T-helper 1 cell (primary cell): ENCODE data around the gene ZDHHC11B.
"Not testable (repeated sequence)": the region's sequence is repeated elsewhere in the genome, so short reads cannot be mapped to it uniquely, and the experiment has no call there.

ENCODE experiments used
- DNase-seq, 5 donors: peaks; one replicate each; pipeline ENCODE4 v3.0.0-alpha.2; 2012 to 2020

The ZDHHC11B gene

DNA sequence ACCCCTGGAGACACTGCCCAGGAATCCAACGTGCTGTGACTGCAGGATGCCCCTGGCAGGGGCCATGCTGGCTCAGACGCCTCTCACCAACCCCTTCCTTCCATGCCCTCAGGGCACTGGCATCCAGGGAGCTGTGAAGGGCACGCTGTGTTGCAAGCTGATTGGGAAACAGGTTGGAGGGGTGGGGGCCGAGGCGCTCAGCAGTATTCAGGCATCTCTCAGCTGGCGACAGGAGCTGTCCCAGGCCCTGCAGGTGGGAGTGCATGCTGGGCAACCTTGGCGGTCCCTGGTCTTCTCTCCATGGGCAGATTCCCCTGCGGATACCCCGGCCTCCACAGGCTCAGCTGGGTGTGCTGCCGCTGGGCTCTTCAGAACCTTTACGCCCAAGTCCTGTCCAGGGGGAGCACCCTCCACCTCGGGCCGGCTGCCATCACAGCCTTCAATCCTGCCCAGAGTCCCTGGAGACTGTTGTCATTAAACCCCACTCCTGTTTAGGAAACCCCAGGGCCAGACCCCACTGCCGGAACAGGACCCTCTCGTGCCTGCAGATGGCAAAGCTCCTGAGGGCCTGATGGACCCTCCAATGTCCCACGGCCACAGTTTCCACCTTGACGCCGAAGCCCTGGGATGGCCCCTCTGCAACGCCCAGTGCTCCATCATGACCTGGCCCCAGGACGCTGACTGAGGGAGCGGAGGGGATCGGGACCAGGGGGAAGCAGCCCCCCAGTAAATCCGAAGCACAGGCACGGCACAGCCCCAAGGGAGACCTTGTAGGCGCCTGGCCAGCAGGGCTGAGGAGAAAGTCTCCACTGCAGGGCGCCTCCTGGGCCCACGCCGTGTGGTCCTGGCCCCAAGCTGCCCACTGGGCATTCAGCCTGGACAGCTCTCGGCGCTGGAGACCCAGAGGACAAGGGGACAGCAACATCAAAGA, 100.7 kb downstream of the ZDHHC11B start:
- no peak for DNase-seq

GRCh38 chr5:682651-683358, 101.7 kb downstream of the ZDHHC11B start:
- DNase-seq: not testable (repeated sequence)

GRCh38 chr5:682216-682615, 102.3 kb downstream of the ZDHHC11B start:
- DNase-seq: not testable (repeated sequence)

- not testable (repeated sequence) for DNase-seq
Observed at GRCh38 chr5:681317-682191, 103.0 kb downstream of the ZDHHC11B start.

DNA sequence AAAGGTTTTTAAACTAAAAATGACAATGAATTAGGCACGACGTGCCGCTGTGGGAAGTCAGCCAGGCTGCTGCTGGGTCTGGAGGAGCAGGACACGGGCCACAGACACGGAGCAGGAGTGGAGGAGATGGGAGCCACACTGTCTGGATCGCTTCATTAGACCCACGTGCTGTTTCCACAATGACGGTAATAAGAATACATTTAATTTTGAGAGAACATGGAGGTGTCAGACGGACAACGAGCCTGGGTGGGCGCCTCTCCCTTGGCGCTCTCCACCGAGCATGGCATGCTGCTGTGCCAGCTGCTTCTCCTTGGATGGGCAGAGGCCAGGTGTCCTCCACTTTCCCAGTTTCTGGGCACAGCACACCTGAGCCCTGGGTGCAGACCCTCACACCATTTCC, 103.7 kb downstream of the ZDHHC11B start:
- DNase-seq: not testable (repeated sequence)

GRCh38 chr5:680118-680795, 104.3 kb downstream of the ZDHHC11B start:
- not testable (repeated sequence) for DNase-seq

DNA sequence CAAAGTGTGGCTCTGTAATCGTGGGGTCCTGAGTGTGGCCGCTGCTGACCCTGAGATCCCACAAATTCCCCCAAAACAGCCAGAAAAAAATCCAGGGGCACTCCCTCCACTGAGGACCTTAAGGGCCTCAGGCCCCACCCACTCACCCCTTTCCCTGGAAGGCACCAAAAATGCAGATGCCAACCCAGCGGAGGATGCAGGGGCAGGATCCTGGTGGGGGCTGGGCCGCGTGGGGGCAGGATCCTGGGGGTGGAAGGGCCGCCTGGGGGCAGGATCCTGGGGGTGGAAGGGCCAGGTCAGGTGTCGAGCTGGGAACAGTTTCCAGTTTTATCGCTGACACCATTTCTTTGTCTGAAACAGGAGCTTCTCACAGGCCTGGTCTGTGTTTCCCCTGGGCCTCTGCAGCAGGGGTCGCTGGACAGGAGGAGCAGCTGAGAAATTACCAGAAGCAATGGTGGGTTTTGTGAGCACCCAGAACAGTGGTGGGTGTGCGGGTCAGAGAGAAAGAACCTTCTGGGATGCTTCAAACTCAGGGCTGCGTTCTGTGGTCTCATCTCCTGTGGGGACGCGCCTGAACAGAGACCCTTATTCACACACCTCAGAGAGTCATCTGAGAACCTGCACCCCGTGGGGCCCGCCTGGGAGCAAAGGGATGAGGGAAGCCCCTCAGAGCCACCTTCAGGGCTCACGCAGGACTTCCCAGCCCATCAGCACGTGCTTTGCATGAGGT, 105.2 kb downstream of the ZDHHC11B start:
- DNase-seq: not testable (repeated sequence)

DNA sequence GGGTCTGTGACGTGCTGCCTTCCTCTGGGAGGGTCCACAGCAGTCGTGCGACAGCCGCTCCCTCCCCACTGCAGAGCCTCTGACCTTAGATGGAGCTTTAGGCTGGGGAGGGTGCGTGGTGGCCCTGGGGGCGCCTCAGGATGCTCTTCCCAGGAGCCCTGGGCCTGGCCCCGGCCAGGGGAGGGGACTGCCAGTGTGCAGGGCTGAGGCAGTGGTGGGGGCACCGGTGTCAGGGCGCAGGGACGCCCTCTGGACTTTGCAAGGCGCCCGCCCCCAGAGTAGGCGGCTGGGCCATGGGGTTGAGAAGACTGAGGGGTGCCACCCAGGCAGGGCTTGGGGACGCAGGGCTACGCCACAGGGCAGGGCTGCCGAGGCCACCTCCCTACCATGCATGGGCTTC, 106.0 kb downstream of the ZDHHC11B start:
- DNase-seq: not testable (repeated sequence)

- DNase-seq: no peak
Observed at GRCh38 chr5:677131-678101, 107.1 kb downstream of the ZDHHC11B start.

DNA sequence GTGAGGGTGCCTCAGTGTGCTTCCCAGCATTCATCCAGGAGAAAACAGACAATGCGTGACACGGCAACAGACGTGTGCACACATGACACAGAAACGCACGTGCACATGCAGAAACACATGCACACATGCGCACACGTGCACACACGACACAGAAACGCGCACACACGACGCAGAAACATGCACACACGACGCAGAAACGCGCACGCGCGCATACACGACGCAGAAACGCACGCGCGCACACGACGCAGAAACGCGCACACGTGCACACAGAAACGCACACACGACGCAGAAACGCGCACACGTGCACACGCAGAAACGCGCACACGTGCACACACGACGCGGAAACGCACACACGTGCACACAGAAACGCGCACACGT, 107.8 kb downstream of the ZDHHC11B start:
- DNase-seq: no peak

DNA sequence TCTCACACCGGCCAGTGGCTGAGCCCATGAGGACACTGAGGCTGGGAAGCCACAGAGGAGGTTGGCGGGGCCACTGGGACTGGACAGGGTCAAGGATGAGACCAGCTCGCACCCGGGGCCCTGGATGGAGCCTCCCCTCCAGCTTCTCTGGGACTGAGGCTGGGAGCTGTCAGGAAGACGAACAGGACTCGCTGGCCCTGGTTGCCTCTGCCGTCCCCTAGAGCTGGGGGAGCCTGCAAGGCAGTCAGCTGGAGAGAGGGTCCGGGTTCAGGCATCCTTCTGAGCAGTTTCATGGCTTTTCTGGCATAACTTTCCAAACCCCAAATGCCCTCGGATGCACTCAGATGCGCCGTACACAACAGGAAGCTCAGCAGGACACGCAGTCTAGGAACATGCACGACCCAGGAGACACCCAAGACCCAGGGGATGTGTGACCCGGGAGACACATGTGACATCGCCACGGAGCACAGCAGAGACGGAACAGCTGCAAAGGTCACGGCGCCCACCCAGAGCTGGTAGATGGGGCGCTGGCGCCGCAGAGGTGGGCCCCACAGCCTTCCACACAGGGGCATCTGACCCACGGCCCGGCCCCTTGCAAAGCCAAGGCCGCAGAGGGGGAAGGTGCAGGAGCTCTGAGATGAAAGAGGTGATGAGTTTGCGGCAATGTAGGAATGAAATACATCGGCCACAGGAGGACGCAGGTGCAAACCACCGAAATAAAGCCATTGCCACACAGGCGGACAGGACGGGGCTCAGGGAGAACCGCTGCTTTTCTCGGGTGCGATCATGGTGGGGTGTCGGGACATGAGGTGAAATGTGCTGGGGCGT, 108.4 kb downstream of the ZDHHC11B start:
- peak in 1 of 5 donors; percentile 12 for DNase-seq

- DNase-seq: no peak
Observed at GRCh38 chr5:675111-675870, 109.2 kb downstream of the ZDHHC11B start.

DNA sequence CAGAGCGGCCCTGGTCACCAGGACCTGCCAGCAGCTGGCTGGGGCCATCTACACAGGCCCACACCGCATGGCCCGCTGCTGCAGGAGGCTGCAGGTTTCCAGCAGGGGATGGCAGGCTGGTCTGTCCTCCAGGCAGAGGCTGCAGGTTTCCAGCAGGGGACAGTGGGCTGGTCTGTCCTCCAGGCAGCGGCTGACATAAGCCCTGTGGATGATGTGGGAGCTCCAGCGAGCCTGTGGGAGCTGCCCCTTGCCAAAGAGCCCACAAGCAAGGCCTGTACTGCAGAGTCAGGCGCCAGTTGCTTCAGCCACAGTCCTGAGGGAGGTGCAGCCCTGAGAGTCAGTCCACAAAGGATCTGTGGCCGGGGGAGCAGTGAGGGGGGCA, 109.9 kb downstream of the ZDHHC11B start:
- DNase-seq: no peak

DNA sequence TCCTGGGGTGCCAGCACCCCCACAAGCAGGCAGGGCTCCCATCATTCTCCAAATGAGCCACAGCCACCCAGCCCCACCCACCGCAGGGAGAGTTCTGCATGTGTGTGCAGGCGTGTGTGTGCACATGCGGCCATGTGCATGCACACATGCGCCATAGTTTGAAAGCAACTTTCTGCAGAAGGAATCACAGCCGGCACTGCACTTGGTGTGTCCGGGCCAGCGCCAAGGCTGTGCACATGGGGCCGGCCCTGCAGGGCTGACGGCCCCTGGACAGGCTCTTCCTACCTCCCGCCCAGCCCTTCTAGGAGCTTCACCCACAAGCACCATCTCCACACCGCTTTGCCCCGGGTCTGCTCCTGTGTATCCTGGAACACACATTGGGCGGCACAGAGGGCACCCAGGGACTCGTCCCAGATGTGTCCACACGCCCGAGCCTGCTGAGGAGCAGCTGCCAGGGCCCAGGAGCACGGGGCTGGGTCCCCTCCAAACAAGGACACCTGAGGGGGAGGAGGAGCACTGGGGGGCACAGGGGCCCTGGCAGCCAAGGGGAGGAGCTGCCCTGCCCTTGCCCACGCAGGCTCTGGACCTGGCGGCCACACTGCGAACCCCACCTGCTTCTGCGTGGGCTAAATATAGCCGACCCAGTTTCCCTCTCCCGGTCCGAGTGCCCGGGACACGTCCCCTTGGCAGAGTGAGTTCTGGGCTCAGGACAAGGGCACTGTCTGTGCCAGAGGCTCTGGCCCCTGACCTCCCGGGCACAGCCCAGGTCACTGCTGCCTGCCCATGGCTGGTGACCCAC, 110.5 kb downstream of the ZDHHC11B start:
- DNase-seq: peak in 1 of 5 donors; percentile 13

DNA sequence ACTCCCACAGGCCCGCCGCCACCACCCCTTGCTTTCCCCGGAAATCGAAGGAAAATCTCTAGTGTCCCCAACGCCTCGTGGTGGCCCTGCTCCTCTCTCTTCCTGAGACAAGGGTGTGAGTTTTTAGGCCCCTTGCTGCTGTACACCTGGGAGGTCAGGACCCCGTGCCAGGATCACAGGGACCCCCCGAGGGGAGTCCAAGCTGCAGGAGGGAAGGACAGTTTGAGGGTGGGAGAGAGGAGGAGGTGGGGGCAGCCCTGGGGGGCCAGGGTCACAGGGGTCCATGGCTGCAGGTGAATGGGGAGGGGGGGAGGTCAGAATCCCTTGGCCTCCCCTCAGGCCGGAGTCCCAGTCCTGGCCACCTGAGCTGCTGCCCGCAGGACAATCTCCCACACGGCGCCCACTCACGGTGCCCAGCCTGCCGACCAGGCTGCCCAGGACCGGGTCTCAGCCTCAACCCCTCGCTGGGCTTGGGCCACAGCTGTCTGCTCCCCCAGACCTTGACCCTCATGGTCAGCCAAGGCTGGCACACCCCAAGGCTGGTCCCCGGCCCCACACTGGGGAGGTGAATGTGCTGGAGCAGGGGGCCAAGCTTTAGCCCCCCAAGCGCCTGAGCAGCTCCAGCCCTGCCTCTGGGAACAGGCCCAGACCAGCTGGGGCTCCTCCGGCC, 111.2 kb downstream of the ZDHHC11B start:
- DNase-seq: peak in 1 of 5 donors; percentile 12

- peak; percentile 33 to 87 (median 83) for DNase-seq
Observed at GRCh38 chr5:672329-673160, 112.0 kb downstream of the ZDHHC11B start.
